Measurements from ENCODE around the gene TBRG4. TPM values are rescaled to one million over a fixed set of nuclear protein-coding genes. Genes with fewer than 3 reads are reported as not detected.

TBRG4 gene
- total RNA-seq: 54.0 and 73.3 TPM in 2 replicates

GRCh38 chr7:45111298-45112223 is at the start of gene TBRG4:
Gene TBRG4, minus strand, starts transcription at chr7:45111697. Its CDS starts 2,460 bp downstream, at chr7:45109237.

GRCh38 chr7:45157653-45158401 is 46.3 kb upstream of the TBRG4 start, which contains the start of gene RAMP3:
Gene RAMP3, plus strand, starts transcription at chr7:45157791. Its CDS starts 38 bp downstream, at chr7:45157829.

GRCh38 chr7:45088821-45089340 is 22.6 kb downstream of the TBRG4 start, which contains the start of gene NACAD:
Gene NACAD, minus strand, starts transcription at chr7:45088969. Its CDS starts 75 bp downstream, at chr7:45088894.

Other genes with a start within 250 kb of the TBRG4 start
- gene PURB, start 226.2 kb downstream of the TBRG4 start, total RNA-seq: 13.2 and 19.1 TPM in 2 replicates
- under 0.01 TPM in 1 of 2 replicates, not detected in the other for gene MYO1G, start 132.7 kb downstream of the TBRG4 start, total RNA-seq
- gene CCM2, start 111.5 kb downstream of the TBRG4 start, total RNA-seq: 57.2 and 62.2 TPM in 2 replicates
- 5.0 and 5.1 TPM in 2 replicates for gene NACAD, start 22.7 kb downstream of the TBRG4 start, total RNA-seq
- gene RAMP3, start 46.1 kb upstream of the TBRG4 start, total RNA-seq: 0.58 and 1.8 TPM in 2 replicates

Measured in smooth muscle cell of trachea (primary cell).